ENCODE results near the gene JUNB.
"Not testable (repeated sequence)": the region's sequence is repeated elsewhere in the genome, so short reads cannot be mapped to it uniquely, and the experiment has no call there.

Gene JUNB

DNA sequence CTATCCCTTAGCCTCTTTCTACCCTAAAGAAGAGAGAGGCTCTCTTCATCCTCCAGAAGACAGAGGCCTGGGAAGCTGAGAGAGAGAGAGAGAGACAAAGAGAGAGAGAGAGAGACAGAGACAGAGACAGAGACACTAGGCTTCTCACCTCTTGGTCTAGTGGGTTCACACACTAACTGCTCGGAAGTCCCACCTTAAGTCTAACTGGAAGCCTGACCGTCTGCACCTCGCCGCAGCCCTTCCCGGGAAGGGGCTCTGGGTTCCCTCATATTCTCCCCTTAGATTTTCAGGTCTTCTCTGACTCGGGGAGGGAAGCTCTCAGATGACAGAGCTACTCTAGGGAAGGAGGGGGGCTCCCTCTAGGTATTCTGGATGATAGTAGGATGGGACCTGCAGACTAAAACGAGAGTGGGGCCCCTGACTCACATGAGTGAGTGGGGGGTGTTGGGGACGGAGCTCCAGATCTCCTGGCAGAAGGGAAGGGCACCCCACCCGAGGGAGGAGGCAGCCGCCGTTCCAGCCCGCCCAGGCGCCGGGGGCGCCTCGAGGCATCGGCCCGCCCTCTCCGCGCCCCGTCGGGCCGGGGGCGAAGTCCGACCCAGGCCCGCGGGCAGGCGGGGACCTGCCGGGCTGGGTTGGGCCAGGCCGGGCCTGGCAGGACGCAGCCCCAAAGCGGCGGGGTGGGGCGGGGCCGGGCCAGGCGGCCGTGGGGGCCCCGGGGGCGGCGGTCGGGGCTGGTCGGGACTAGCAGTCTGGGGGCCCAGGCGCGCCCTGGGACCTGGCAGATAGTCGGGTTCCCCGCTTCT lies 2.0 kb upstream of the JUNB start:
- peak; percentile 41 for DNase-seq (ENCODE audit: low spot score)

DNA sequence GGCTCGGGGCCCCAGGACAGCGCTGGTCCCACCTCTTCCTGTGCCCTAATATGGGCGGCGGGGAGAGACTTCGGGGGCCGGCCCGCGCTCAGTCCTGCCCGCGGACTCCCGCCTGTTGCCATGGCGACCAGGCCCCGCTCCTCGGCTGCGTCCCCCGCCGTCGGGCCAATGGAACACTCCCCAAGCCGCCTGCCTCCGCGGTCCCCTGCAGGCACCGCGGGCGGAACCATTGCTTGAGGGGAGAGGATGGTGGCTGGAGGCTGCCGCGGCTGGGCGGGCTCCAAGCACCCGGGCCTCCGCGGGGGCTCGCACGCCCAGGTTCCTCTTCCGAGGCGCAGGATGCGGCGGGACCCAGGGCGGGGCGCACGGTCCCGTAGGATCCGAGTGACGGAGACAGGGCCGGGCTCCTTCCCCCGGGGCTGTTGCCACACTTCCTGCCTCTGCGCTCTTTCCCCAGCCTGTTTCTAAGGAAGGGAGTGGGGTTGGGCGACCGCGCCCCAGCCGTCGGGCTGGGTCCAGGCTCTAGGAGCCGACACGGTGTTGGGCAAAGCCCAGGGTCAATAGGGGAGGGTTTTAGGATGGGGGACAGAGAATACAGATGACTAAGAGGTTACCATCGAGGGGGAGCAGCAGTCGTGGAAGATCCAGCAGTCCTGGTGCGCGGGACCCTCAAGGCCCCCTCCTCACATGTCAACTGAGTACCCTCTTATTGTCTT lies 1.2 kb upstream of the JUNB start:
- peak; percentile 96 for DNase-seq (ENCODE audit: low spot score)

DNA sequence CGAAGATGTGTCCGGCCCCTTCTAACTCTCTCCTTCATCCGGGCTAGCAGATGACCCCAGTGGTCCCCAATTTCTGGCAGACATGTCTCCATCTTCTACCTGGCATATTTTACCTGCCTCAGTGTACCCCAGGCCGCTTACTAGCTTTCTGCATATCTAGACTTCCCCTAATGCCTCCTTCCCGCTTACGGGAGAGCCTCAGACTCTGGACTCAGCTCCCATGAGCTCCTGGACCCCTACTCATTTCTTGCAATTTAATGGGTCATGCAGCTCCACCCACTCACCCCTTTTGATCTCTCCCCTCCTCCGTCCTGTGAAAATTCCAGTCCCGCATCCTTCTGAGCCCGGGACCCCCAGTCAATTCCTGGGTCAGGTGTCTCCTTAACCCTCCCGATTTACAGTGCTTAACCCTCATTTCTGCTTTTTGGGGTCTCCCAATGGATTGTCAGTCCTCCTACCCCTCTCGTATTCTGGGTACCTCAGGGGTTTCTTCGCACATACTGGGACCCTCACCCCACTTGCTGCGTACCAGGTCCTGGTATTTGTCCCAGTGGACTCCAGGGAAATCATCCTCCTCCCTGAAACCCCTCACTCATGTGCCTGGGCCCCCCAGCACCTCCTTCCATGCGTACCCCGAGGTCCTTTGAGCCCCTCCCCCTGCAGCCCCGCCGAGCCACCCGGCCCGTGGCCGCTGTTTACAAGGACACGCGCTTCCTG lies 500 bp upstream of the JUNB start:
- DNase-seq (ENCODE audit: low spot score), result no peak

DNA sequence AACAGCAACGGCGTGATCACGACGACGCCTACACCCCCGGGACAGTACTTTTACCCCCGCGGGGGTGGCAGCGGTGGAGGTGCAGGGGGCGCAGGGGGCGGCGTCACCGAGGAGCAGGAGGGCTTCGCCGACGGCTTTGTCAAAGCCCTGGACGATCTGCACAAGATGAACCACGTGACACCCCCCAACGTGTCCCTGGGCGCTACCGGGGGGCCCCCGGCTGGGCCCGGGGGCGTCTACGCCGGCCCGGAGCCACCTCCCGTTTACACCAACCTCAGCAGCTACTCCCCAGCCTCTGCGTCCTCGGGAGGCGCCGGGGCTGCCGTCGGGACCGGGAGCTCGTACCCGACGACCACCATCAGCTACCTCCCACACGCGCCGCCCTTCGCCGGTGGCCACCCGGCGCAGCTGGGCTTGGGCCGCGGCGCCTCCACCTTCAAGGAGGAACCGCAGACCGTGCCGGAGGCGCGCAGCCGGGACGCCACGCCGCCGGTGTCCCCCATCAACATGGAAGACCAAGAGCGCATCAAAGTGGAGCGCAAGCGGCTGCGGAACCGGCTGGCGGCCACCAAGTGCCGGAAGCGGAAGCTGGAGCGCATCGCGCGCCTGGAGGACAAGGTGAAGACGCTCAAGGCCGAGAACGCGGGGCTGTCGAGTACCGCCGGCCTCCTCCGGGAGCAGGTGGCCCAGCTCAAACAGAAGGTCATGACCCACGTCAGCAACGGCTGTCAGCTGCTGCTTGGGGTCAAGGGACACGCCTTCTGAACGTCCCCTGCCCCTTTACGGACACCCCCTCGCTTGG lies 966 bp downstream of the JUNB start:
- DNase-seq (ENCODE audit: low spot score), result peak; percentile 73

DNA sequence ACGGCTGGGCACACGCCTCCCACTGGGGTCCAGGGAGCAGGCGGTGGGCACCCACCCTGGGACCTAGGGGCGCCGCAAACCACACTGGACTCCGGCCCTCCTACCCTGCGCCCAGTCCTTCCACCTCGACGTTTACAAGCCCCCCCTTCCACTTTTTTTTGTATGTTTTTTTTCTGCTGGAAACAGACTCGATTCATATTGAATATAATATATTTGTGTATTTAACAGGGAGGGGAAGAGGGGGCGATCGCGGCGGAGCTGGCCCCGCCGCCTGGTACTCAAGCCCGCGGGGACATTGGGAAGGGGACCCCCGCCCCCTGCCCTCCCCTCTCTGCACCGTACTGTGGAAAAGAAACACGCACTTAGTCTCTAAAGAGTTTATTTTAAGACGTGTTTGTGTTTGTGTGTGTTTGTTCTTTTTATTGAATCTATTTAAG lies 1.6 kb downstream of the JUNB start:
- no peak for DNase-seq (ENCODE audit: low spot score)

DNA sequence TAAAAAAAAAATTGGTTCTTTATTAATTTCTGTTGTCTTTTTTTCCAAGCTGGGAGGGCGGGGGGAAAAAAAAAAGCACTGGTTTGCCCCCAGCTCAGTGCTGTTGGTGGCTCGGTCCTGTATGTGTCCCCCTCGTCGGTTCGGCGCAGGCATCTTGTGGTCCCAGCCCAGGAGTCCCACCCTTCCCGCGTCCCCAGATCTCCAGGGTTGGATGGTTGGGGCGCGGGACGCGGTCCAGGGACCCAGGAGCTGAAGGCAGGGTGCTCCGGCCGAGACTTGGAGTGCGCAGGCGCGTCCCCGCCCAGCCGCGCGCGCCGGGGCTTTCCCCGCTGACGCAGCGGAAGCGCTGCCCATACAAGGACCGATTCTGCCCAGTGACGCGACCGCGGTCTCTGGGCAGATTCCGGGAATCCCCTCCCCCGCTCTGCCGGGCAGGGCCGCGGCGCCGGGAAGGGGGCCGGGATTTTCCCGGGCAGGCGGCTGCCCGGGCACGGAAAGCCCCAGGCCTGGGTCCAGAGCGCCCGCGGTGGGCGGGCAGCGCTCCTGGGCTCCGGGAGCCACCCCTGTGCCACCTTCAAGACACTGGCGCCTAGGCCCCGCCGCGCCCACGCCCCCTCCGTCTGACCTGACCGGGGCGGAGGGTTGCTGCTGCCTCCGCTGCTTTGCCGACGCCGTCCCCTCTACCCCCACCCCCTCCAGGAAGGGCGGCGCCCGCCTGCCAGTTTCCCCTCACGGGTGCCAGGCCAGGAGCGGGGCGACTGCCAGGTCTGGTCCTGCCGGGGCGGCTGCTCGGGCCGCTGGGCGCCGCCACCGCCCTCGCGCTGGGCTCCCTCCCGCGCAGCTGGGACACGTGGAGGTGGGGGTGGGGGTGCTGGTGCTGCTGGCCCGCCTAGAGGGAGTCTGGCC lies 2.3 kb downstream of the JUNB start:
- DNase-seq (ENCODE audit: low spot score), result peak; percentile 95

DNA sequence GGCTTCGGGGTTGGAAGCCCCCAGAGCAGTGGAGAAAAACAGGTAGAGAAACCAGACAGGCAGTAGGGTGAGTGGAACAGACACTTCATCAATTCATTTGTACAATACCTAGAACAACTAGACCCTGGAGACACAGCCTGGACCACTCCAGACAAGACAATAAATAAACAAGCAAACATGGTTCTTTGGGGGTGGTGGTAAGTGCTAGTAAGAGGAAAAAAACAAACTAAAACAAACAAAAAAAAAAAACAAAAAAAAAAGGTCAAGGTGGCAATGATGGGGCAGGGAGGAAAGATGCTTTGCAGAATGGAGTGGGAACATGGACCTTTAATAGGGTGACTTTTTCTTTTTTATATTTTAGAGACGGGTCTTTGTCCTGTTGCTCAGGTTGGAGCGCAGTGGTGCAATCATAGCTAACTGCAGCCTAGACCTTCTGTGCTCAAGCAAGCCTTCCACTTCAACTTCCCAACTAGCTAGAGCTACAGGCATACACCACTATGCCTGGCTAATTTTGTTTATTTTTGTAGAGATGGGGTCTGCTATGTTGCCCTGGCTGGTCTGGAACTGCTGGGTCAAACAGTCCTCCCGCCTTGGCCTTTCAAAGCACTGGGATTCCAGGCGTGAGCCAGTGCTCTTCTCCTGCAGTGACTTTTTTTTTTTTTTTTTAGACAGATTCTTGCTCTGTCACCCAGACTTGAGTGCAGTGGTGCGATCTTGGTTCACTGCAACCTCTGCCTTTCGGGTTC lies 3.1 kb downstream of the JUNB start:
- no peak for DNase-seq (ENCODE audit: low spot score)

DNA sequence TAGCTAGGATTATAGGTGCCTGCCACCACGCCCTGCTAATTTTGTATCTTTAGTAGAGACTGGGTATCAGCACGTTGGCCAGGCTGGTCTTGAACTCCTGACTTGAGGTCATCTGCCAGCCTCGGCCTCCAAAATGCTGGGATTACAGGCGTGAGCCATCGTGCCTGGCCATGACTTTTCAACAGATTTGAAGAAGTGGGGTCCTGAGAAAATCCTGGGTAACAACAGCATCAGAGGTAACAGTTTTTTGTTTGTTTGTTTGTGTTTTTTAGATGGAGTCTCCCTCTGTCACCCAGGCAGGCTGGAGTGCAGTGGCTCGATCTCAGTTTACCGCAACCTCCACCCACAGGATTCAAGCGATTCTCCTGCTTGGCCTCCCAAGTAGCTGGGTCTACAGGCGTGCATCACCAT lies 3.7 kb downstream of the JUNB start:
- DNase-seq (ENCODE audit: low spot score), result no peak

DNA sequence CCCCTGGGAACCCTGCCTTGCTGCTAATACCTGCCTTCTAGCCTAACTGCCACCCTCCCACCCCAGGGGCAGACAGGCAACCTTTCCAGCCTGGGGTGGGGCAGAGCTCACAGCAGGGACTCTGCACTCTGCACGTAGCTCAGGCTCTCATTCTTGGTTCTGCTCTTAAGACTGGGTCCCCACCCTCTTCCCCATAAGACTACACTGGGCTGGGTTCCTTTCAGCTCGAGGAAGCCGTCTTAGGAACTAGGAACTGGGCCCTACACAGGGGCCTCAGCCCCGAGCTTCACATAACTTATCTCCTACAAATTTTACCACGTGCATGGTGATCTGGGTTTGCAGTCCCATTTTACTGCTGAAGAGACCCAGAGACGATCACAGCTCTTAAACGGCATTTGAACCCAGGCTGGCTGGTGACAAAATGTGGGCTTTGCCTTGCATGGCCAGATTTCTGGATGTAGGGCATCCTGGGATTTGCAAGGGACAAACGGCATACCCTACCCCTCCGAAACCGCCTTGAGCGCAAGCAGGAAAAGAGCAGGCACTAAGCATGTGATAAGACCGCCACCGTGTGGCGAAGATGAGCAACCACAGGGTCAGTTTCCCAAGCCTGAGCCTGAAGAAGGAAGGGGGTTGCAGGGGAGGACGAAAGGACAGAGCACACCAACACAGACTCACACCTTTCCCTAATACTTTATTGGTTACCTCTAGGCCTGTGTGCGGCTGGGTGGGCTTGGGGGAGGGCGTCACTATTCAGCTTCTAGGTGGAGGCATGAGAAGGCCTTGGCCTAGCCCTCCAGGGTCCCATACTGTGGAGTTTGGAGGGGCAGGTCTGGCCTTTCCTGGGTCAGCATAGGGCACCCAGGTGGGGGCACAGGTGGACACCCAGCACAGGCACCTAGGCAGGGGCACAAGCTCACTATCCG lies 5.1 kb downstream of the JUNB start:
- DNase-seq (ENCODE audit: low spot score), result peak; percentile 81

DNA sequence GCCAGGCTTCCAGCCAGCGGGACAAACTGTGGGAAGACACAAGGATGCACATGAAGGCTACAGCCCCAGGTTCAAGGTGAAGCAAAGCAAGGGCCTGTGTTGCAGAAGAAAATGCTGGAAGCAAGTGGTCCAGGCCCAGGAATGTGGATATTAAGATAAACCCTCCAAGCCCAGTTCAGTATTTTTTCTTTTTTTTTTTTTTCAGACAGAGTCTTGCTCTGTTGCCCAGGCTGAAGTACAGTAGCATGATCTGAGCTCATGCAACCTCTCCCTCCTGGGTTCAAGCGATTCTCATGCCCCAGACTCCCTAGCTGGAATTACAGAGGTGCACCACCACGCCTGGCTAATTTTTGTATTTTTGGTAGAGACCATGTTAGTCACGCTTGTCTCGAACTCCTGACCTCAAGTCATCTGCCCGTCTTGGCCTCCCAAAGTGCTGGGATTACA lies 5.9 kb downstream of the JUNB start:
- no peak for DNase-seq (ENCODE audit: low spot score)

DNA sequence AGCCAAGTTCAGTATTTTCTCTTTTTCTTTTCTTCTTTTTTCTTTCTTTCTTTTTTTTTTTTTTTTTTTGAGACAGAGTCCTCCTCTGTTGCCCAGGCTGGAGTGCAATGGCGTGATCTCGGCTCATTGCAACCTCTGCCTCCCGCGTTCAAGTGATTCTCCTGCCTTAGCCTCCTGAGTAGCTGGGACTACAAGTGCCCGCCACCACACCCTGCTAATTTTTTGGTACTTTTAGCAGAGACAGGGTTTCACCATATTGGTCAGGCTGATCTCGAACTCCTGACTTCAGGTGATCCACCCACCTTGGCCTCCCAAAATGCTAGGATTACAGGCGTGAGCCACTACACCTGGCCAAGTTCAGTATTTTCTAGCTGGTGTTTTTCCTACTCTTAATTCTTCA lies 6.3 kb downstream of the JUNB start:
- not testable (repeated sequence) for DNase-seq (ENCODE audit: low spot score)

DNA sequence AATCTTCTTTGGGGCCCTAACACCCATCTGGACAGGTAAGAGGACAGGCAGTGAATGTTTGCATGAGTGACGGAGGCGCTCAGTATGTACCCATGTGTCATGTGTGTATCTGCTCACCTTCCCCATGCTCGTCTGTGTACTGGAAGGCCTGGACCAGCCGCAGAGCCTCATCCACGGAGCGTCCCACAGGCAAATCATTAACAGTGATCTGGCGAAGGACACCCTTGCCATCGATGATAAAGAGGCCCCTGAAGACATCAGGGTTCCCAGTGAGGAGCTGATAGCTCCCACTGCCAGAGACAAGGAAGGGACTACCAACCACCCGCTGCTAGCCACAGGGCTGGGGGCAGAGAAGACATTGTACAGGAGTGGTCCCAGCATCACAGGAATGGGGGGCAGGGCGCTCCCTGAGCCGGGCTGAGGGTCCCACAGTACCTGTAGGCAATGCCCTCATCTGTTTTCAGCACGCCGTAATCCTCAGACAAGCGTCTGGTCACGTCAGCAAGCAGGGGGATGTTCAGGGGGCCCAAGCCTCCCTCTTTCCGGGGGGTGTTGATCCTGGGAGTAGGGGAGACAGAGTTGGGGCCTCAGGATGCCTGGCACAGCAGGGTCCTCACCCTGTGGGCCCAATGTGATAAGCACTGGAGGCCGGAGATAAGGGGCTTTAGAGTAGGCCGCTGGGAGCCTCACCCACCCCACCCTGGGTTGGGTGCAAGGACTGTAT lies 8.6 kb downstream of the JUNB start:
- DNase-seq (ENCODE audit: low spot score), result no peak

DNA sequence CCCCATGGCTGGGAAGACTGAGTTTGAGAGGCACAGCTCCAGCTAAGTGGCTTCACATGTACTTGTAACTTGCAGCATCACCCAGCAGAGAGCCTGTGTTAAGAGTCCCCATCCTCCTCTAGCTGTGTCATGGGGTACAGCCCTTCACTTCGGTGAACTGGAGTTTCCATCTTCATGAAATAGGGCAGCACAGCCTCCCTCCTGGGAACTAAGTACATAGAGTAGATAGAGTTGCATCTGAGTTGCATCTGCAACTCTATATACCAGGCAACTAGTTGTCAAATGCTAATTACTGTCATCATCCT lies 9.1 kb downstream of the JUNB start:
- DNase-seq (ENCODE audit: low spot score), result no peak

DNA sequence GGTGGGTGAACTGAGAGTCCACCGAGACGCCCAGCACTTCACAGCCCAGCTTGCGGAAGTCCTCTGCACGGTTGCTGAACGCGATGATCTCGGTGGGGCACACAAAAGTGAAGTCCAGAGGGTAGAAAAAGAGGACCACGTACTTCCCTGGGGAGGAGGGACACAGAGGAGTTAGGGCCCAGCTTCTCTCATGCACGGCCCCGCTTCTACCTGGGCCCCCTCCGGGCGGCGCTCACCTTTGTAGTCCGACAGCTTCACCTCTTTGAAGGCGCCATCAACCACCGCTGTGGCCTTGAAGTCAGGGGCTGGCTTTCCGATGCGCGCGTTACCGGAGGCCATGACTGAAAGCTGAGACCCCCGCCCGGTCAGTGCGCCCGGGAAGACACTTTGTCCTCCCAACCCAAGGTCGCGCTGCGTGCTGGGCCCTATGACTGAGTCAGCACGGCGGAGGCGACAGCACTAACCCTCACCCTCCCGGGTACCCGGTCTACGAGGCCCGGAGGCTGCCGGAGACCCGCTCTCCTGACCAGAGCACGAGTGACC lies 9.7 kb downstream of the JUNB start:
- DNase-seq (ENCODE audit: low spot score), result no peak

DNA sequence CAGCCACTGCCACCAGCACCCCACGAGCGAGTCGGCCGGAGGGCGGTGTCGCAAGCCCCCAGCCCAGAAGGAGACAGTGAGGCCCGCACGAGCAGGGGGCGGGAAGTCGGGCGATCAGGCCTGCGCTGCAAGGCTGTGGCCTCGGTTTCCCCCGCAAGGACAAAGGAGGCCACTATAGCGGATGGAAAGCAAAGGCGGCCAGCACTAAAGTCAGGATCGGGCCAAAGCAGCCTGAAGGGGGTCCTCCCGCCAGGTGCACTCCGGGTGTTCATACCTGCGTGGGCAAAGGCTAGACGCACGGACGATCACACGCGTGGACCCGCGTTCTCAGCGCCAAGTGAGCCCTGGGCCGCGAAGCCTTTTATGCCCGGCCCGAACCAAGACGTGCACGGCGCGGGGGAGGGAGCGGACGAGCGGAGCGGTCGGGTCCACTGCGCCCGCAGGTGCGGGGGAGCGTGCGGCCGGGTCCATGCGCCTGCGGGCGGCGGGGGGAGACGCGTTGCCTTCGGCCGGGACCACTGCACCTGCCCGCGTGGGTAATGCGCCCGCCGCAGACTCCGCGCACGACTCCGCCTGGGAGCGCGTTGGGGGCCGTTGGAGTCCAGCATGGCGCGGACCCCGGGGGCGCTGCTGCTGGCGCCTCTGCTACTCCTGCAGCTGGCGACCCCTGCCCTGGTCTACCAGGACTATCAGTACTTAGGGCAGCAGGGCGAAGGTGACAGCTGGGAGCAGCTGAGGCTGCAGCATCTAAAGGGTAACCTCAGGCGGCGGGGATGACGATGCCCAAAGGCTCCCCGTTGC lies 10.4 kb downstream of the JUNB start, which contains the start of the genes PRDX2 and THSD8:
Gene PRDX2, minus strand, starts transcription at position 335 of the 801 bp plus-strand sequence. CDS start 539 bp downstream, outside the sequence.
Gene THSD8, plus strand, starts transcription at position 604 of the 801 bp plus-strand sequence. Its CDS starts 3 bp downstream, at position 607.
- peak; percentile 75 for DNase-seq (ENCODE audit: low spot score)

DNA sequence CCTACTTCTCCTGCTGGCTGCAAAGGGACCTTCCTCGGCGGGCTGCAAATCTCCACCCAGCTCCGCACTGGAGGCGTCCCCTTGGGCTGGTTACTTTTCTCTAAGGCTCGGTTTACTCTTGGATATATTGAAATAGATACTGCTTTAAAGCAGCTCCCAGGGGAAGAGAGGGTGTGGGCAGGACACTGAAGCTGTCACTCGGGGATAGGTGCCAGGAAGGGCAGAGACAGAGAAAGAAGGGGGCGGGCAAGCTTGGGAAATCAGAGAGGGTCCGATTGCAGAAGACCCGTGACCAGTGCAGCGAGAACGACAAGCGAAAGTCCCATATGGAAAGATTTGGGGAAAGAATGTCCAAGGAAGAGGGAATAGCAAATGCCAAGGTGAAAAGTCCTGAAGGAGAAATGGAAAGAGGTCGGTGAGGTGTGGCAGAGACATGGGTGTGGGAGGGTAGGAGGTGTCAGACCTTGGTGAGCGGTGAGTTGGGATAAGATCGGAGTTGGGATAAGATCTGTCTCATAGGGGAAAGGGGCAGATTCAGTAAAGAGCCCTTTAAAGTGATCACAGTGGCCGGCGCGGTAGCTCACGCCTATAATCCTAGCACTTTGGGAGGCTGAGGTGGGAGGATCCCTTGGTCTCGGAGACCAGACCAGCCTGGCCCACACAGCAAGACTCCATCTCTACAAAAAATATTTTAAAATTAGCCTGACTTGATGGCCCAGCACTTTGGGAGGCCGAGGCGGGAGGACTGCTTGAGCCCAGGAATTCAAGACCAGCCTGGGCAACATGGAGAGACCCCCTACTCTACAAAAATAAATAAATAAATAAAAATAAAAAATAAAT lies 11.2 kb downstream of the JUNB start:
- DNase-seq (ENCODE audit: low spot score), result no peak
